Fibroblast of skin of back (primary cell): ENCODE measurements around the gene RAPGEF6.
"Not testable (repeated sequence)": the region's sequence is repeated elsewhere in the genome, so short reads cannot be mapped to it uniquely, and the experiment has no call there.

Experiments used
- DNase-seq: peaks from one replicate; pipeline ENCODE4 v3.0.0-alpha.2; 2013

Gene RAPGEF6

DNA sequence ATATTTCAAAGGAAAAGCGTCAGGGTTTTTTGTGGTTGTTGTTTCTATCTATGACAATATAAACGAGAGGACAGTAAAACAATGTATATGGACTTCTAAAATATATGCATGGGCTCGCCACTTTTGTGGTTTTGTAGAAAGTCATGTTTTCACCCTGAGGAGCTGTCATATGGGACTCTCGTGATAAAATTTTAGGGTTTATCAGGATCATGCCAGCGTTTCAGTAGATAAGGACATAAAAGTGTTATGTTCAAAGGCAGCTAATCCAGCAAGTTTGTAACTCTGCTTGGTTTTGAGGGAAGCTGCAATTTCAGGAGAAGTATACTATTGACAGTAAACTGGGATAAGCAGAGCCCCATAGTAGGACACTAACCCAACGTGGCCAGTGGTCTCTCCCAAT, 250.9 kb downstream of the RAPGEF6 start:
- no peak for DNase-seq

GRCh38 chr5:131382407-131383395, 252.3 kb downstream of the RAPGEF6 start:
- peak; percentile 48 for DNase-seq

GRCh38 chr5:131381777-131382176, 253.3 kb downstream of the RAPGEF6 start:
- no peak for DNase-seq

DNA sequence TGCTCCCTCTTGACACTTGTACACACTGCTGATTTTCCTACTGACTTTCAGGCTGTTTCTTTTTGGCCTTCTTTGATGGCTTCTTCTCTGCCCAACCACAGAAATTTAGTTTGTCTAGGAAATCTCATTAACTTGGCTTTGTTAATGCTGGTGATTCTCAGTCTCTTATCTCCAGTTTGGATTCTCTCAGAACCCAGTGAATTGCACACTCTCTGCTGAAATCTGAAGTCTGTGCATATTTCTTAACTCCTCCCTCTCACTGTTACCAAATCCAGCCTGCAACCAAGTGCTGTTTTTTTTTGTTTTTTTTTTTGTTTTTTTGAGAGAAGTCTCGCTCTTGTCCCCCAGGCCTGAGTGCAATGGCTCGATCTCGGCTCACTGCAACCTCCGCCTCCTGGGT, 254.0 kb downstream of the RAPGEF6 start:
- DNase-seq: no peak

GRCh38 chr5:131380238-131380637, 254.8 kb downstream of the RAPGEF6 start:
- not testable (repeated sequence) for DNase-seq

GRCh38 chr5:131379723-131380122, 255.3 kb downstream of the RAPGEF6 start:
- peak; percentile 62 for DNase-seq

DNA sequence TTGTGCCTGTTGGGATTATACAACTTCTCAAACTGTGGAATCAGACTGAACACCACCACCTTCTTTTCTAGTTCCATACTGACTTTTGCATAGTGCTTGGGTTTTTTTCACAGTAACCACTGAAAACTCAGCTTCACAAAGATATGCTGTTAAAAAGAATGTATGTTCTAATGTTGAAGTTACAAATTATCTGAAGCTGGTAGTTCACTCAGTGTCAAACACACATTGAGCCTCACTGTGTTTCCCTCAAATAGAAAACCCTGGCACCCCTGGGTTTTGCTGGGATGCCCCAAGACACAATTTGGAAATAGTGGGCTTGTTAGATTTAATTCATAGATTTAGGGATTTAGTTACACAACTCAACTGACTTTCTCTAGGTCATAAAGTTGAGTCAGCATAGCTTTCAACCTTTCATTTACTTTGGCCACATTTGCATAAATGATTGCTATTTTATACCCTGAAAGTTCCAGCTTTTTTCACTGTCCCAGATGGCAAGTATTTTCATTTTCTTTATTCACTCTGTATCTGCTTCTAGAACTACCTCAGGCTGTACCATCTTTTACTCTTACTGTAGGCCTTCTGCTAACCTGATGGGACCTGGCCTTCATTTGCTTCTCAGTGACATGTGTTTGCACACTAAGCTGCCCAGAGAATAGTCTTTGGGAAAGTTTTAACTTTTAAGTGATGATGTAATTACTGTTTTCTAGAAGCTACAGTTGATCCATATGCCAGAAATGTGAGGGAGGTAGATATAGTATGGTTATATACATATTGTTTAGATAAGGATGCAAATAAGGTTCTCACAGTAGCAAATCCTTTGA, 256.1 kb downstream of the RAPGEF6 start:
- no peak for DNase-seq

- DNase-seq: peak; percentile 87
Measured at GRCh38 chr5:131377785-131378325, 257.2 kb downstream of the RAPGEF6 start.

DNA sequence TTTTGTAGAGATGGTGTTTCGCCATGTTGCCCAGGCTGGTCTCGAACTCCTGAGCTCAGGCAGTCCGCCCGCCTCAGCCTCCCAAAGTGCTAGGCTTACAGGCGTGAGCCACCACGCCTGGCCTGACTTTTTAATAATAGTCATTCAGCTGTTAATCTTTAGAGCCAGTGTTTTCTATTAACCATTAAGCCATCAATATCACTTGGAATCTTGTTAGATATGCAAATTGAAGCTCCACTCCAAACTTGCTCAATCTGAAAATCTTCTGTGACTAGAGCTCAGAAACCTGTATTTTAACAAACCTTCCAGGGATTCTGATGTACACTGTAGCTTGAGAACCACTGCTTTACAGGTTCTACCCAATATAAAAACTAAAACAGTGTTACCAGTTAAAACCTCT, 257.7 kb downstream of the RAPGEF6 start:
- no peak for DNase-seq

DNA sequence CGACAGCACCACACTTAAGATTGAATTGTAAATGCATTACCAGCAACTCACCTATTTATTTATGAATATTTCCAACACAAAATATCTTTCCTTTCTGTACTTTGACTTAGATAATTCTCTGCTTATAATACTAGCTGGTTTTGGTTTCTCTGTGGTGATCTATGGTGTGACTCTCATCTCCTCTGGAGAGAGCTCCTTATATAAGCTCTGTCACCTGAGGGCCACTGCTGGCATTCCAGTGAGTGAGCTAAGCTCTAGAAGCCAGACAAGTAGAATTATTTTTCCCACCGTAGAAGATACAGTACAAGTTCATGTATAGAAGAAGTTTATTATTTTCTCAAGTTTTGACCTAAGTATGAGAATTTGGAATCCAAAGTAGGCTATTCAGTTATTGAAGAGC, 259.7 kb downstream of the RAPGEF6 start:
- DNase-seq: no peak
